ENCODE data around the gene BECN2.
"Not testable (repeated sequence)": the region's sequence is repeated elsewhere in the genome, so short reads cannot be mapped to it uniquely, and the experiment has no call there.

Gene BECN2

DNA sequence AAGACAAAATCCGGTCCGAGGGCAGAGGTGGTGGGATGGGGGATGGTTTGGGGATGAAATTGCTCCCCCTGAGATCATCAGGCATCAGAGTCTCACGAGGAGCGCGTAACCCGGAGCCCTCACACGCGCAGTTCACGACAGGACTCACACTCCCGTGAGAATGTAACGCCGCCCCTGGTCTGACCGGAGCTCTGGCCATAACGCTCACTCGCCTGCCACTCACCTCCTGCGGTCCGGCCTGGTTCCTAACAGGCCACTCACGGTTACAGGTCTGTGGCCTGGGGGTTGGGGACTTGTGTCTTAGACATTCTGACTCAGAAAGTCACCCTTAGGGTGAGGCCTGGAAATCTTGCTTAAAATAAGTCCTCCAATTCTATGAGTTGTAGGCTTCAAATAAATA, 21.5 kb downstream of the BECN2 start:
- WGBS, 2 experiments (ENCODE audit: insufficient coverage in 2 of 2): 95 to 96% methylated on average over 11 to 17 of the region's 18 CpGs
- Histone ChIP-seq H3K27ac (ENCODE audit: low read depth, low read length, severe bottlenecking) (no peak overlapping the region), H3K4me1 (ENCODE audit: control insufficient read depth, insufficient read depth, low read length, poor library complexity, severe bottlenecking) (no peaks in the 10 kb centered on the region), H3K4me3 (ENCODE audit: extremely low read depth, insufficient read depth, low read length, poor library complexity, severe bottlenecking) (no peak overlapping the region), H3K36me3 (ENCODE audit: control insufficient read depth, insufficient read depth, low read length) (no peaks in the 10 kb centered on the region), H3K9me3 (ENCODE audit: control insufficient read depth, low read length) (no peaks in the 10 kb centered on the region)

DNA sequence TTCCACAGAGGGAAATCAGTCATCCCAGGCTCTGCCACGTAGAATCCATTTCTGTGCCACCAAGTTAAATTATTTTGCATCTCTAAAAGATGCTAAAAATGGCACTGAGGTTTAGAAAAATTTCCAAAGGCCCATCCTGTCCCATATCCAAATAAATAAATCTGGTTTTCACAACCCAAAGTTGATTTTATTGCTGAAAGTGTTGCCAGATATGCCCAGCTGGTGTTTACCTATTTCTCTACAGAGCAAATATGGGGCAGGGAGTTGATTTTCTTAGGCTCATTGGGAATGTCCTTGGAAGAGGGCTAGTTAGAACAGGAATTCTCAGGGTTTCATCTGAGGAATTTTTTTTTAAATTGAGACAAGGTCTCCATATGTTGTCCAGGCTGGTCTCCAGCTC, 22.4 kb downstream of the BECN2 start:
- Histone ChIP-seq H3K9me3 (ENCODE audit: control insufficient read depth, low read length) (no peaks in the 10 kb centered on the region), H3K4me3 (ENCODE audit: extremely low read depth, insufficient read depth, low read length, poor library complexity, severe bottlenecking) (no peak overlapping the region), H3K36me3 (ENCODE audit: control insufficient read depth, insufficient read depth, low read length) (no peaks in the 10 kb centered on the region), H3K27ac (ENCODE audit: low read depth, low read length, severe bottlenecking) (no peak overlapping the region), H3K4me1 (ENCODE audit: control insufficient read depth, insufficient read depth, low read length, poor library complexity, severe bottlenecking) (no peaks in the 10 kb centered on the region)
- no CpG with 5 or more reads among the region's 1 CpG for WGBS, 2 experiments (ENCODE audit: insufficient coverage in 2 of 2)

DNA sequence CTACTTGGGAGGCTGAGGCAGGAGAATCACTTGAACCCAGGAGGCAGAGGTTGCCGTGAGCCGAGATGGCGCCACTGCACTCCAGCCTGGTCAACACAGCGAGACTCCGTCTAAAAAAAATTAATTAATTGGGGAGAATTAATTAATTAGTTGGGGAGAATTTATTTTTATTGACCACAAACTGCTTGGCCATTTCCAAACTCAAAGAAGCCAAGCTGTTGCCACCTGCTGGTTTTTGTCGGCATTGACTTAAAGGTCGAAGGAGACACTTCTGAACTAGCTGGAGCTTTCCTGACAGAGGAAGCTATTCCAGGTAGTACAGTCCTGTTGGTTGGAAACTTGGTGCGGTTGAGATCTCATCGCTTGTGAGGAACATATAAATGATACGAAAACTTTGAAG, 28.2 kb downstream of the BECN2 start:
- no peaks in the 10 kb centered on the region for H3K36me3 ChIP-seq (ENCODE audit: control insufficient read depth, insufficient read depth, low read length)
- no peaks in the 10 kb centered on the region for H3K9me3 ChIP-seq (ENCODE audit: control insufficient read depth, low read length)
- peaks cover 6% of the 10 kb centered on the region for H3K4me1 ChIP-seq (ENCODE audit: control insufficient read depth, insufficient read depth, low read length, poor library complexity, severe bottlenecking)
- H3K27ac ChIP-seq (ENCODE audit: low read depth, low read length, severe bottlenecking): no peak overlapping the region
- no peak overlapping the region for H3K4me3 ChIP-seq (ENCODE audit: extremely low read depth, insufficient read depth, low read length, poor library complexity, severe bottlenecking)
- 75% methylated on average over 6 to 8 of the region's 10 CpGs for WGBS, 2 experiments (ENCODE audit: insufficient coverage in 2 of 2)

DNA sequence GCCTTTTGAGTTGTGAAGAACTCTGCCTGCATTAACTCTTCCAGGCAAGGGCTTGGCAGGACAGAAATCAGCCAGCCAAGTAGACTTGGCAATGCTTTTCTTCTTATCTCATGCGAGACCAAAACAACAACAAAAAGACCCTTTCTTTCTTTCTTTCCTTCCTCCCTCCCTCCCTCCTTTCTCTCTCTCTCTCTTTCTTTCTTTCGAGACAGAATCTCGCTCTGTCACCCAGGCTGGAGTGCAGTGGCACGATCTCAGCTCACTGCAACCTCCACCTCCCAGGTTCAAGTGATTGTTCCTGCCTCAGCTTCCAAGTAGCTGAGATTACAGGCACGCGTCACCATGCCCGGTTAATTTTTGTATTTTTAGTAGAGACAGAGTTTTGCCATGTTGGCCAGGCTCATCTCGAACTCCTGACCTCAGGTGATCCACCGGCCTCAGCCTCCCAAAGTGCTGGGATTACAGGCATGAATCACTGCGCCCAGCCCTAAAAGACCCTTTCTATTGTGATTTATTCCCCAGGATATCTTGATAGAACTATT, 30.9 kb downstream of the BECN2 start:
- H3K27ac ChIP-seq (ENCODE audit: low read depth, low read length, severe bottlenecking); H3K4me1 ChIP-seq (ENCODE audit: control insufficient read depth, insufficient read depth, low read length, poor library complexity, severe bottlenecking); H3K9me3 ChIP-seq (ENCODE audit: control insufficient read depth, low read length); H3K36me3 ChIP-seq (ENCODE audit: control insufficient read depth, insufficient read depth, low read length); H3K4me3 ChIP-seq (ENCODE audit: extremely low read depth, insufficient read depth, low read length, poor library complexity, severe bottlenecking): not testable (repeated sequence)
- WGBS, 2 experiments (ENCODE audit: insufficient coverage in 2 of 2): 86 to 87% methylated on average over 6 to 9 of the region's 10 CpGs

DNA sequence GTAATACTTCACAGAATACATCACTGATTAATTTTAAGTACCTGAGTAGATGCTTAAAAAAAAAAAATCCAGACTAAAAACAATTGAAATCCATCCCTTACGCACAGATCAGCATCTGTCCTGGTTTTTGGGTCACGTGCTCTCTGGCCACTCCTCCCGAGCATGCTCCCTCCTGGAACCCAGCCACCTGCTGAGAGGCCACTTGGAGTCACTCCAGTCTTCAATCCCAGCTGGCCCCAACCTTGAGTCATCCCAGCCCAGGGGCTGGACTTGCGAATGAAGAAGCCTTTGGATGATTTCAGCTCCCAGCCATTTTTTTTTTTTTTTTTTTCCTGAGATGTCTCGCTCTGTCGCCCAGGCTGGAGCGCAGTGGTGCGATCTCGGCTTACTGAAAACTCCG, 32.5 kb downstream of the BECN2 start:
- Histone ChIP-seq H3K4me1 (ENCODE audit: control insufficient read depth, insufficient read depth, low read length, poor library complexity, severe bottlenecking) (peaks cover 6% of the 10 kb centered on the region), H3K27ac (ENCODE audit: low read depth, low read length, severe bottlenecking) (no peak overlapping the region), H3K4me3 (ENCODE audit: extremely low read depth, insufficient read depth, low read length, poor library complexity, severe bottlenecking) (no peak overlapping the region), H3K36me3 (ENCODE audit: control insufficient read depth, insufficient read depth, low read length) (no peaks in the 10 kb centered on the region), H3K9me3 (ENCODE audit: control insufficient read depth, low read length) (no peaks in the 10 kb centered on the region)
- 71 to 76% methylated on average over 5 to 7 of the region's 10 CpGs for WGBS, 2 experiments (ENCODE audit: insufficient coverage in 2 of 2)

DNA sequence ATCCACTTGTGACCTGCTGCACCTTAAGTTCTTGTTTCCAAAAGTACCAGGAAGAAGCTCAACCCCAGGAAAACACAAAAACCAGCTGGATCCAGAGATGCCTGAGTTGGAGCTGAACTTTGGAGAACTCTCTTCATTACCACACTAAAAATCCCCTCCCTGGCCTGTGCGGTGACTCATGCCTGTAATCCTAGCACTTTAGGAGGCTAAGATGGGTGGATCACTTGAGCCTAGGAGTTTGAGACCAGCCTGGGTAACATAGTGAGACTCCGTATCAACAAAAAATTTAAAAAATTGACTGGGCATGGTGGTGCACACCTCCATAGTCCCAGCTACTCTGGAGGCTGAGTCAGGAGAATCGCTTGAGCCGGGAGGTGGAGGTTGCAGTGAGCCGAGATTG, 35.2 kb downstream of the BECN2 start:
- no peaks in the 10 kb centered on the region for H3K9me3 ChIP-seq (ENCODE audit: control insufficient read depth, low read length)
- H3K27ac ChIP-seq (ENCODE audit: low read depth, low read length, severe bottlenecking): no peak overlapping the region
- H3K4me3 ChIP-seq (ENCODE audit: extremely low read depth, insufficient read depth, low read length, poor library complexity, severe bottlenecking): no peak overlapping the region
- WGBS, 2 experiments (ENCODE audit: insufficient coverage in 2 of 2): 88 to 92% methylated on average over 4 of the region's 5 CpGs
- H3K36me3 ChIP-seq (ENCODE audit: control insufficient read depth, insufficient read depth, low read length): no peaks in the 10 kb centered on the region
- peaks cover 6% of the 10 kb centered on the region for H3K4me1 ChIP-seq (ENCODE audit: control insufficient read depth, insufficient read depth, low read length, poor library complexity, severe bottlenecking)

DNA sequence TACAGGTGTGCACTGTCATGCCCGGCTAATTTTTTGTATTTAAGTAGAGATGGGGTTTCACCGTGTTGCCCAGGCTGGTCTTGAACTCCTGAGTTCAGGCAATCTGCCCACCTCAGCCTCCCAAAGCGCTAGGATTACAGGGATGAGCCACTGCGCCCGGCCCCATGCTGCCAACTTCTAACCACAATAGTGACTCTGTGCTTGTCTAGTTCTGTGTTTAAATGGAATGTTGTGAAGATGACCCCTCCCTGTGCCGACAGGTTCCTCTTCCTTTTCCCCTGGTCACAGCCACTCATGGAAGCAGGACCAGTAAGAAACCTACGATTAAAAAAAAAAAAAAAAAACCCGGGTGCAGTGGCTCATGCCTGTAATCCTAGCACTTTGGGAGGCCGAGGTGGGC, 36.6 kb downstream of the BECN2 start:
- no peaks in the 10 kb centered on the region for H3K9me3 ChIP-seq (ENCODE audit: control insufficient read depth, low read length)
- no peak overlapping the region for H3K27ac ChIP-seq (ENCODE audit: low read depth, low read length, severe bottlenecking)
- no peak overlapping the region for H3K4me3 ChIP-seq (ENCODE audit: extremely low read depth, insufficient read depth, low read length, poor library complexity, severe bottlenecking)
- no peaks in the 10 kb centered on the region for H3K36me3 ChIP-seq (ENCODE audit: control insufficient read depth, insufficient read depth, low read length)
- no peaks in the 10 kb centered on the region for H3K4me1 ChIP-seq (ENCODE audit: control insufficient read depth, insufficient read depth, low read length, poor library complexity, severe bottlenecking)
- 68 to 100% methylated on average over 2 to 3 of the region's 9 CpGs for WGBS, 2 experiments (ENCODE audit: insufficient coverage in 2 of 2)

DNA sequence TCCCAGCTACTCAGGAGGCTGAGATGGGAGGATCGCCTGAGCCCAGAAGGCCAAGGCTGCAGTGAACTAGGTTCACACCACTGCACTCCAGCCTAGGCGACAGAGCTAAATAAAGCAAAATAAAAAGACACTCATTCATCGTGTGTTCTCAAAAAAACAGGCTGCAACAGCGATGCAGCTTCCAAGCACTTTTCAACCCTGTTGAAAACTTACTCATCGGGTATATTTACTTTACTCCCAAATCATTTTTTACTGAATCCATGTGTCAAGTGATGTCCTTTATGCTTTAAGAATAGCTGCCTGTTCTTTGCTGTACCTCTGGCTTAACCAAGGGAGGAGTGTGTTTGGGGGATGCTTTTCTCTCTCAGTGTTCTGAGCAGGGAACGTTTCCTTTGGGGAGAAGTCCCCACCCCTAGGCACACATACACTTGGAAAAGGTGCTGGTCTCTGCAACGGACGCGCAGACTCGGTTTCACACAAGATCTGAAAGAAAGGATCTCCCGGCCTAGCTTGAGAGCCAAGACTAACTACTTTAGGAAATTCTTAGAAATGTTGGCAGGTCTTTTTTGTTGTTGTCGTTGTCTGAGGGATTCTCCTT, 39.9 kb downstream of the BECN2 start:
- no peak overlapping the region for H3K4me3 ChIP-seq (ENCODE audit: extremely low read depth, insufficient read depth, low read length, poor library complexity, severe bottlenecking)
- WGBS, 2 experiments (ENCODE audit: insufficient coverage in 2 of 2): 92 to 100% methylated on average over 7 to 9 of the region's 12 CpGs
- H3K27ac ChIP-seq (ENCODE audit: low read depth, low read length, severe bottlenecking): no peak overlapping the region
- H3K4me1 ChIP-seq (ENCODE audit: control insufficient read depth, insufficient read depth, low read length, poor library complexity, severe bottlenecking): no peaks in the 10 kb centered on the region
- no peaks in the 10 kb centered on the region for H3K9me3 ChIP-seq (ENCODE audit: control insufficient read depth, low read length)
- H3K36me3 ChIP-seq (ENCODE audit: control insufficient read depth, insufficient read depth, low read length): no peaks in the 10 kb centered on the region

DNA sequence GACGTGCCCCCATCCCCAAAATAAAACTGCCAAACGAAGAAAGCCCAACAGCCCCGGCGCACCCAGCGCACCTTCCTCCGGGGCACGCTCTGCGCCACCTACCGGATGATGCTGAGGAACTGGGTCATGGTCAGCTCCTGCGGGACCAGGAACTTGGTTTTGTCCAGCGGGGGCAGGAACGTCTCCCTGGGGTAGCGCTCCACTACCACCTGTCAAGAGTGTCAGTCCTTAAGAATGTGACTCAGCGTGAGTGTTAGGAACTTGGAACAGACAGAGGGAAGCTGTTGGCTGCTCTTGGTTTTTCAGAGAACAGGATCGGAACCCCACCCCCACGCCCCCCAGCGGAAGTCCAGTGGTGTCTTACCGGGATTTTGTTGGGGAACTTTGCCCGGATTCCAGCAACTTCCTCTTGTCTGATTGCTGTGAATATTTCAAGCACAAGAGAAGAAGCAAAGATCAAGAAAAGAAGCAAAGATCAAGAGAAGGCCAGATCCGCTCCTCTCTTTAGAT, 40.9 kb downstream of the BECN2 start:
- H3K4me3 ChIP-seq (ENCODE audit: extremely low read depth, insufficient read depth, low read length, poor library complexity, severe bottlenecking): peak overlapping the region; percentile 8
- H3K9me3 ChIP-seq (ENCODE audit: control insufficient read depth, low read length): no peaks in the 10 kb centered on the region
- 14 to 15% methylated on average over 8 to 12 of the region's 20 CpGs for WGBS, 2 experiments (ENCODE audit: insufficient coverage in 2 of 2)
- H3K4me1 ChIP-seq (ENCODE audit: control insufficient read depth, insufficient read depth, low read length, poor library complexity, severe bottlenecking): no peaks in the 10 kb centered on the region
- H3K27ac ChIP-seq (ENCODE audit: low read depth, low read length, severe bottlenecking): no peak overlapping the region
- no peaks in the 10 kb centered on the region for H3K36me3 ChIP-seq (ENCODE audit: control insufficient read depth, insufficient read depth, low read length)

DNA sequence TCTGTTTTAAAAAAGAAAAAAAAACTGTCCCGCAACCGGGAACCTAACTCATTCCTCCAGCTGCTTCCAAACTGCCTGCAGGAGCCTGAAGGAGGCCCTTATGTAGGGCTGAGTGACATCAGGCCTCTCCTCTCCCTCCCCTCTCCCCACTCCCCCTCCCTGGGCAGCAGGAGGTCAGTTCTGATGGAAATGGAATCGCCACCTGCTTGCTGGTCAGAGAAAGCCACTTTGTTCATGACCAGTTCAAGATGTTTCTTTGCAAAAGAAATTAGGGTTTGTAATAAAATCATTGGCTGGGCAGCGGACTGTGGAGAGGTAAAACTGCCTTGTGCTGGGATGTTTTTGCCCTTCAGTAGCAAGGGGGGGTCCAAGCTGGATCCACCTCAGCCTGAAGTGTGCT, 41.5 kb downstream of the BECN2 start, which contains the start of gene MAP1LC3C:
MAP1LC3C (minus strand) TSS at position 73 of the 400 bp plus-strand sequence. CDS start 90 bp downstream, outside the sequence.
- Histone ChIP-seq H3K27ac (ENCODE audit: low read depth, low read length, severe bottlenecking) (no peak within 1 kb of the TSS), H3K36me3 (ENCODE audit: control insufficient read depth, insufficient read depth, low read length) (no peaks in the 10 kb centered on the region), H3K4me1 (ENCODE audit: control insufficient read depth, insufficient read depth, low read length, poor library complexity, severe bottlenecking) (no peaks in the 10 kb centered on the region), H3K4me3 (ENCODE audit: extremely low read depth, insufficient read depth, low read length, poor library complexity, severe bottlenecking) (peak within 1 kb of the TSS; percentile 8), H3K9me3 (ENCODE audit: control insufficient read depth, low read length) (no peaks in the 10 kb centered on the region)
- 54 to 60% methylated on average over 2 of the region's 4 CpGs for WGBS, 2 experiments (ENCODE audit: insufficient coverage in 2 of 2)

DNA sequence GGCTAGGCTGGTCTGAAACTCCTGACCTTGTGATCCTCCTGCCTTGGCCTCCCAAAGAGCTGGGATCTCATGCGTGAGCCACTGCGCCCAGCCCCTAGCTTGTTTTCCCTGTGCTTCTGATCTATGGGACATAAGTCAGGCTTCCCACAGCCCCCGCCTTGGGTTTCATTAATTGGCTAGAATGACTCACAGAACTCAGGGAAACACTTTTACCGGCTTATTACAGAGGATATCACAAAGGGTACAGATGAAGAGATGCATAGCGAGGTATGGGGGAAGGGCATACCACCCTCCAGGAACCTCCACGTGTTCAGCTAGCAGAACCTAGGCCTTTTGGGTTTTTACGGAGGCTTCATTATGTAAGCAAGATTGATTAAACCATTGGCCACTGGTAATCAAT, 42.9 kb downstream of the BECN2 start:
- H3K36me3 ChIP-seq (ENCODE audit: control insufficient read depth, insufficient read depth, low read length): no peaks in the 10 kb centered on the region
- H3K27ac ChIP-seq (ENCODE audit: low read depth, low read length, severe bottlenecking): no peak overlapping the region
- no peaks in the 10 kb centered on the region for H3K9me3 ChIP-seq (ENCODE audit: control insufficient read depth, low read length)
- WGBS, 2 experiments (ENCODE audit: insufficient coverage in 2 of 2): 94 to 98% methylated on average over 3 to 5 of the region's 7 CpGs
- H3K4me1 ChIP-seq (ENCODE audit: control insufficient read depth, insufficient read depth, low read length, poor library complexity, severe bottlenecking): peaks cover 6% of the 10 kb centered on the region
- H3K4me3 ChIP-seq (ENCODE audit: extremely low read depth, insufficient read depth, low read length, poor library complexity, severe bottlenecking): no peak overlapping the region
